H9 (cell line): ENCODE data around the gene RIMBP2. TPM values are rescaled to one million over a fixed set of nuclear protein-coding genes. Genes with fewer than 3 reads are reported as not detected.
"Not testable (repeated sequence)": the region's sequence is repeated elsewhere in the genome, so short reads cannot be mapped to it uniquely, and the experiment has no call there.

Source experiments
- DNase-seq: peaks from one replicate; pipeline ENCODE4 v3.0.0-alpha.2; 2017
- H2AFZ ChIP-seq: one replicate; pipeline ENCODE4 v1.6.1; 2013; ENCODE audit warnings: mild to moderate bottlenecking, low read length, control low read depth, moderate library complexity
- H2AK5ac ChIP-seq: 2 replicates; pipeline ENCODE4 v1.6.1; 2013; ENCODE audit warnings: low read length, control low read depth, mixed read lengths; ENCODE audit not compliant: insufficient read length
- H2BK120ac ChIP-seq: one replicate; pipeline ENCODE4 v1.6.1; 2013; ENCODE audit warnings: low read depth, mild to moderate bottlenecking, low read length, control low read depth, inconsistent platforms; ENCODE audit not compliant: poor library complexity, severe bottlenecking
- H2BK12ac ChIP-seq: 2 replicates; pipeline ENCODE4 v1.6.1; 2013; ENCODE audit warnings: low read length, control low read depth, mixed read lengths, low read depth; ENCODE audit not compliant: insufficient read length
- H2BK15ac ChIP-seq: 2 replicates; pipeline ENCODE4 v1.6.1; 2013; ENCODE audit warnings: low read depth, low read length, control low read depth
- H2BK20ac ChIP-seq: one replicate; pipeline ENCODE4 v1.6.1; 2013; ENCODE audit warnings: low read depth, mild to moderate bottlenecking, low read length, control low read depth, inconsistent platforms; ENCODE audit not compliant: poor library complexity, severe bottlenecking
- H2BK5ac ChIP-seq: 2 replicates; pipeline ENCODE4 v1.6.1; 2013; ENCODE audit warnings: low read length, control low read depth, mixed read lengths; ENCODE audit not compliant: insufficient read length
- H3K14ac ChIP-seq: 2 replicates; pipeline ENCODE4 v1.6.1; 2013; ENCODE audit warnings: low read length, control low read depth; ENCODE audit not compliant: insufficient read depth
- H3K18ac ChIP-seq: 2 replicates; pipeline ENCODE4 v1.6.1; 2013; ENCODE audit warnings: low read depth, mild to moderate bottlenecking, mixed read lengths, low read length, control low read depth; ENCODE audit not compliant: insufficient read length
- H3K23ac ChIP-seq: 2 replicates; pipeline ENCODE4 v1.6.1; 2013; ENCODE audit warnings: low read length, control low read depth, mixed read lengths, low read depth; ENCODE audit not compliant: insufficient read length
- H3K23me2 ChIP-seq: 2 replicates; pipeline ENCODE4 v1.6.1; 2013; ENCODE audit warnings: low read depth, mild to moderate bottlenecking, mixed read lengths, low read length, control low read depth; ENCODE audit not compliant: insufficient read length, poor library complexity, severe bottlenecking
- H3K27ac ChIP-seq: 2 replicates; pipeline ENCODE4 v1.5.1; 2013; ENCODE audit warnings: low read length, control low read depth, mixed read lengths, low read depth; ENCODE audit not compliant: insufficient read length
- H3K27me3 ChIP-seq: 2 replicates; pipeline ENCODE4 v1.6.1; 2013; ENCODE audit warnings: low read length, control low read depth, inconsistent platforms; ENCODE audit not compliant: insufficient read depth
- H3K4ac ChIP-seq: 2 replicates; pipeline ENCODE4 v1.6.1; 2013; ENCODE audit warnings: low read depth, mild to moderate bottlenecking, control low read depth, inconsistent platforms, low read length, moderate library complexity
- H3K4me1 ChIP-seq: 2 replicates; pipeline ENCODE4 v1.6.1; 2013; ENCODE audit warnings: low read length, control low read depth, inconsistent platforms; ENCODE audit not compliant: insufficient read depth
- H3K4me2 ChIP-seq: 2 replicates; pipeline ENCODE4 v1.6.1; 2013; ENCODE audit warnings: low read length, control low read depth, mixed read lengths; ENCODE audit not compliant: insufficient read length, insufficient read depth
- H3K56ac ChIP-seq: 2 replicates; pipeline ENCODE4 v1.6.1; 2013; ENCODE audit warnings: low read depth, mild to moderate bottlenecking, mixed read lengths, low read length, control low read depth; ENCODE audit not compliant: insufficient read length
- H3K79me1 ChIP-seq: 2 replicates; pipeline ENCODE4 v1.6.1; 2013; ENCODE audit warnings: low read depth, mild to moderate bottlenecking, moderate library complexity, low read length, control low read depth, inconsistent platforms; ENCODE audit not compliant: insufficient read depth, poor library complexity, severe bottlenecking
- H3K79me2 ChIP-seq: 2 replicates; pipeline ENCODE4 v1.6.1; 2013; ENCODE audit warnings: low read length, control low read depth, inconsistent platforms; ENCODE audit not compliant: insufficient read depth
- H3K9ac ChIP-seq: 2 replicates; pipeline ENCODE4 v1.6.1; 2013; ENCODE audit warnings: low read length, control low read depth, mixed read lengths; ENCODE audit not compliant: insufficient read length; ENCODE audit errors: extremely low read depth
- H3K9me3 ChIP-seq: one replicate; pipeline ENCODE4 v1.6.1; 2013; ENCODE audit warnings: low read depth, low read length, inconsistent platforms; ENCODE audit not compliant: control insufficient read depth
- H3T11ph ChIP-seq: one replicate; pipeline ENCODE4 v1.6.1; 2013; ENCODE audit warnings: mild to moderate bottlenecking, low read length, control low read depth, inconsistent platforms
- H4K20me1 ChIP-seq: one replicate; pipeline ENCODE4 v1.6.1; 2013; ENCODE audit not compliant: control insufficient read depth, insufficient read length, insufficient read depth
- H4K5ac ChIP-seq: 2 replicates; pipeline ENCODE4 v1.6.1; 2013; ENCODE audit warnings: low read depth, mild to moderate bottlenecking, mixed read lengths, low read length, control low read depth; ENCODE audit not compliant: insufficient read length
- H4K8ac ChIP-seq: replicated peaks from 2 replicates; pipeline ENCODE4 v1.6.1; 2013; ENCODE audit warnings: low read length, control low read depth, mixed read lengths, low read depth; ENCODE audit not compliant: insufficient read length
- H4K91ac ChIP-seq: 2 replicates; pipeline ENCODE4 v1.6.1; 2013; ENCODE audit warnings: low read depth, mild to moderate bottlenecking, moderate library complexity, mixed read lengths, low read length, control low read depth; ENCODE audit not compliant: insufficient read length
- H3K27ac Mint-ChIP-seq, 3 experiments: 2 replicates in 2 of 3; 3 replicates in 1 of 3; pipeline ENCODE4 v1.8.0; 2020 to 2021; ENCODE audit warnings: mixed read lengths in 3 of 3, mild to moderate bottlenecking in 1 of 3, moderate library complexity in 1 of 3
- H3K27me3 Mint-ChIP-seq: 2 replicates; pipeline ENCODE4 v1.8.0; 2021; ENCODE audit warnings: low read depth, mild to moderate bottlenecking, moderate library complexity, mixed read lengths
- H3K36me3 Mint-ChIP-seq, 3 experiments: 2 replicates in 2 of 3; 3 replicates in 1 of 3; pipeline ENCODE4 v1.8.0; 2020 to 2021; ENCODE audit warnings: low read depth in 3 of 3, mixed read lengths in 3 of 3; ENCODE audit not compliant: insufficient read depth in 1 of 3
- H3K4me1 Mint-ChIP-seq, 2 experiments: 2 replicates each; pipeline ENCODE4 v1.8.0; 2020; ENCODE audit warnings: mixed read lengths in 2 of 2
- H3K4me3 Mint-ChIP-seq, 2 experiments: 2 replicates in 1 of 2; 3 replicates in 1 of 2; pipeline ENCODE4 v1.8.0; 2020 to 2021; ENCODE audit warnings: mild to moderate bottlenecking in 2 of 2, mixed read lengths in 2 of 2, moderate library complexity in 1 of 2
- H3K9me3 Mint-ChIP-seq, 2 experiments: 2 replicates in 1 of 2; 3 replicates in 1 of 2; pipeline ENCODE4 v1.8.0; 2020; ENCODE audit warnings: mild to moderate bottlenecking in 2 of 2, mixed read lengths in 2 of 2, moderate library complexity in 1 of 2
- CTCF ChIP-seq: fragments of 200-600 bp; sonication (generic); conservative IDR thresholded peaks from 3 replicates; pipeline ENCODE4 v1.8.0; 2021; ENCODE audit warnings: antibody characterized with exemption, mild to moderate bottlenecking
- WGBS: extraction: QIAGEN DNeasy Blood & Tissue Kit; methylation state at CpG from one replicate; pipeline ENCODE4 v1.1.7; 2013; ENCODE audit warnings: missing lambda C conversion rate, low lambda C conversion rate, mixed read lengths; ENCODE audit not compliant: insufficient read length; ENCODE audit errors: extremely low coverage; 5-methylcytosine and 5-hydroxymethylcytosine counted together
- total RNA-seq: library from RNA; stranded (reverse); gene quantifications from 2 replicates; pipeline ENCODE4 v1.2.1, GENCODE V29; 2021

The RIMBP2 gene
- total RNA-seq, 1 experiment from 2014 or later: 0.70 TPM

GRCh38 chr12:130739571-130739970 lies 23.5 kb upstream of the RIMBP2 start:
- H2BK5ac ChIP-seq: no peak overlapping the region
- H3K4me2 ChIP-seq: no peak overlapping the region
- no peak overlapping the region for H2AFZ ChIP-seq
- no peak overlapping the region for H2BK20ac ChIP-seq
- no peak overlapping the region for H2AK5ac ChIP-seq
- TF ChIP-seq CTCF: no peak
- H3K9me3 ChIP-seq: no peaks in the 10 kb centered on the region
- Mint-ChIP-seq H3K27ac (no peak overlapping the region), H3K27me3 (peaks cover 43% of the 10 kb centered on the region), H3K4me3 (no peak overlapping the region), H3K9me3 (peaks cover 2 to 3% of the 10 kb centered on the region in 2 experiments), H3K36me3 (no peaks in the 10 kb centered on the region), H3K4me1 (peaks cover 0 to 5% of the 10 kb centered on the region in 2 experiments; a peak in 1 of 4 replicates)
- H2BK15ac ChIP-seq: no peak overlapping the region
- no peak overlapping the region for H4K91ac ChIP-seq
- no peak overlapping the region for H3K9ac ChIP-seq
- H2BK12ac ChIP-seq: no peak overlapping the region
- no peaks in the 10 kb centered on the region for H3K79me1 ChIP-seq
- H3K4me1 ChIP-seq: no peaks in the 10 kb centered on the region
- H2BK120ac ChIP-seq: no peak overlapping the region
- no peaks in the 10 kb centered on the region for H3K23me2 ChIP-seq
- H3K79me2 ChIP-seq: no peaks in the 10 kb centered on the region
- H3K4ac ChIP-seq: no peak overlapping the region
- no peak overlapping the region for H4K8ac ChIP-seq
- DNase-seq: no peak
- no peak overlapping the region for H3K56ac ChIP-seq
- no peak overlapping the region for H3K14ac ChIP-seq
- H3K23ac ChIP-seq: no peak overlapping the region
- no peak overlapping the region for H3K18ac ChIP-seq
- WGBS: no CpG with 5 or more reads among the region's 10 CpGs
- no peaks in the 10 kb centered on the region for H3K27me3 ChIP-seq
- no peak overlapping the region for H3T11ph ChIP-seq
- no peak overlapping the region for H4K5ac ChIP-seq
- no peaks in the 10 kb centered on the region for H4K20me1 ChIP-seq
- H3K27ac ChIP-seq: no peak overlapping the region

DNA sequence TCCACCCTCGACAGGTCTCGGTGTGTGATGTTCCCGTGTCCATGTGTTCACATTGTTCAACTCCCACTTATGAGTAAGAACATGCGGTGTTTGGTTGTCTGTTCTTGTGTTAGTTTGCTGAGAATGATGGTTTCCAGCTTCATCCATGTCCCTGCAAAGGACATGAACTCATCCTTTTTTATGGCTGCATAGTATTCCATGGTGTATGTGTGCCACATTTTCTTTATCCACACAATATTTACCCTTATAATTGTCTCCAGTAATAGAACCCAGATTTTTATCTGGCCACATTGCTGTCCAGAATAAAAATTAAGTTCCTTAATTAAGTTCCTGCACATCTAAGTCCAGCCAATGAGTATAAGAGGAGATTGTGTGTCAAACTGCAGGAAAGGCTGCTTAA lies 22.3 kb upstream of the RIMBP2 start:
- not testable (repeated sequence) for H3K23ac ChIP-seq, H3K56ac ChIP-seq, H3K9me3 ChIP-seq, H2AK5ac ChIP-seq, H3K4me2 ChIP-seq, H4K91ac ChIP-seq, H2BK15ac ChIP-seq, H3K79me1 ChIP-seq, H3K4me1 Mint-ChIP-seq, H3K4me1 ChIP-seq, H4K20me1 ChIP-seq, H3K36me3 Mint-ChIP-seq, H2BK12ac ChIP-seq, H3K4me3 Mint-ChIP-seq, H3K27ac Mint-ChIP-seq, H2BK120ac ChIP-seq, H3K4ac ChIP-seq, H3T11ph ChIP-seq, H3K27ac ChIP-seq, H3K18ac ChIP-seq, H2BK20ac ChIP-seq, H4K8ac ChIP-seq, DNase-seq, H3K23me2 ChIP-seq, H3K79me2 ChIP-seq, H3K27me3 ChIP-seq, H3K9ac ChIP-seq, H3K14ac ChIP-seq, H3K9me3 Mint-ChIP-seq, H2AFZ ChIP-seq, H4K5ac ChIP-seq, H2BK5ac ChIP-seq
- no CpG with 5 or more reads among the region's 4 CpGs for WGBS
- peaks cover 49% of the 10 kb centered on the region for H3K27me3 Mint-ChIP-seq
